Fibroblast of the aortic adventitia (primary cell): Measurements from ENCODE around the gene SYT3. TPM values are rescaled to one million over a fixed set of nuclear protein-coding genes. Genes with fewer than 3 reads are reported as not detected.
"Not testable (repeated sequence)": the region's sequence is repeated elsewhere in the genome, so short reads cannot be mapped to it uniquely, and the experiment has no call there.

ENCODE experiments used
- DNase-seq: peaks from one replicate; pipeline ENCODE4 v3.0.0-alpha.2; 2010; ENCODE audit warnings: low read depth
- H3K4me3 ChIP-seq: 2 replicates; pipeline ENCODE4 v1.5.1; 2011; ENCODE audit warnings: low read depth, mild to moderate bottlenecking, control low read depth, low read length, moderate library complexity
- CTCF ChIP-seq: IDR thresholded peaks from 2 replicates; pipeline ENCODE4 v1.5.1; 2011; ENCODE audit warnings: mild to moderate bottlenecking, low read length, control low read depth, inconsistent platforms; ENCODE audit not compliant: insufficient read depth
- total RNA-seq: library from RNA; depleted of rRNA; stranded (reverse); fragments of >200 nt; gene quantifications from 2 replicates; pipeline ENCODE4 v1.2.3, GENCODE V29; 2012; ENCODE audit warnings: low replicate concordance

SYT3 gene
- total RNA-seq, 1 donor = 0.09 TPM

DNA sequence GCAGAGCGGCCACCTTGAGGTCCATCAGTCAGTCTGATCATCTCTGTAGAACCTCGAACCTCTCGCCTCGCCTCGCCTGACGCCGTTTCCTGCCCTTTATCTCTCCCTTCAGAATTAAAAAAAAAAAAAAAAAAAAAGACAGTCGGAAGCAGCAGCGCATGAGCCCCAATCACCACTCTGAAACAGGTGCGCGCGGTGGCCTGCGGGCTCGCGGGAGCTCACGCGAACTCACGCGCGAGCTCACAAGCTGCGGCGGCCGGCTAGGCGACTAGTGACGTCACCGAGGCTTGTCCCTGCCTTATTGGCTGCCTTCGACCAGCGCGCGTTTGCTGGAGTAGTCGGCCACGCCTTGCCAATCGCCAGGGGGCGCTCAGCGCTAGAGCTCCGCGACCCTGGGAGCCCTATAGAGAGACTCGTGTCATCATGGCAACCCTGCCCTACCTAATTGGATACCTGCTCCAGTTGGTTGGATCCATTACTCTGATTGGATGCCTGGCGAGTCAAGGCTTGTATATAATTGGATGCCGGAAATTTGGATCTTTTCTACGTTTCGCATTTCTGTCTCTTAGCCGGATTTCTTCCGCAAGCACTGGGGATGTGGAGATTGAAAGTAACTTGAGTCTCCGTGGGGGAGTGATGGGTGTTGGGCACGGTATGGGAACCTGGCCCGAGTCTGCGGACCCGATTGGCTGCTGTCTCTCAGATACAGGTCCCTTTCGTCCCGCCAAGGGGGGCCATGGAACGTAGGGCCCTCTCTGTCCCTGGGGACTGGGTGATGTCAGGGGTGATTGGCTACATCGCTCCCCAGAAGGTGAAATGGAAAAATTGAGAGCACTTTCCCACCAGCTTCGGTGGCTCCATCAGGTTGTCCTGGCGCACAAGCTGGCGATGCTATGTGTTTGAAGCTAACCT lies 31.6 kb downstream of the SYT3 start:
- peak; percentile 24 for TF ChIP-seq CTCF
- DNase-seq = peak; percentile 33
- no peak overlapping the region for H3K4me3 ChIP-seq

GRCh38 chr19:50607388-50607787 lies 32.3 kb downstream of the SYT3 start:
- no peak overlapping the region for H3K4me3 ChIP-seq
- no peak for TF ChIP-seq CTCF
- DNase-seq = no peak

- H3K4me3 ChIP-seq, DNase-seq: not testable (repeated sequence)
Measured at GRCh38 chr19:50606059-50606836, 33.4 kb downstream of the SYT3 start.

DNA sequence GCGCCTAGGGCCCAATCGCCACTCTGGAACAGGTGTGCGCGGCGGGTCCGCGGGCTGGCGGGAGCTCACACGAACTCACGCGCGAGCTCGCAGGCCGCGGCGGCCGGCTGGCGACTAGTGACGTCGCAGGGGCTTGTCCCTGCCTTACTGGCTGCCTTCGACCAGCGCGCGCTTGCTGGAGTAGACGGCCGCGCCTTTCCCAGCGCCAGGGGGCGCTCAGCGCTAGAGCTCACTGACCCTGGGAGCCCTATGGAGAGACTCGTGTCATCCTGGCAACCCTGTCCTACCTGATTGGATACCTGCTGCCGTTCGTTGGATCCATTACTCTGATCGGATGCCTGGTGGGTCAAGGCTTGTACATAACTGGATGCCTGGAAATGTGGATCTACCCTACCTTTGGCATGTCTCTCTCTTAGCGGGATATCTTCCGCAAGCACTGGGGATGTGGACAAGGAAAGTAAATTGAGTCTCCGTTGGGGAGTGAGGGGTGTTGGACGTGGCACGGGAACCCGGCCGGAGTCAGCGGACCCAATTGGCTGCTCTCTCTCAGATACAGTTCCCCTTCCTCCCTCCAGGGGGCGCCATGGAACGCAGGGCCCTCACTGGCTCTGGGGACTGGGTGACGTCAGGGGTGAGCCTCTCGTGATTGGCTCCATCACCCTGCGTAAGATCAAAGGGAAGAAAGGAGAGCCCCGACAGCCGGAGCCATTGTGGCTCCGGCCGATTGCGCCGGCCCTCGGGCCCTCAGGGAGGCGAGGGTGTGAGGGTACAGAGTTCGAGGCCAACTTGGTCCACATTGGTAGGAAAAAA lies 35.2 kb downstream of the SYT3 start:
- H3K4me3 ChIP-seq, DNase-seq: not testable (repeated sequence)

- no peak for TF ChIP-seq CTCF
Measured at GRCh38 chr19:50602935-50603334, 36.7 kb downstream of the SYT3 start.

GRCh38 chr19:50602496-50602895 lies 37.2 kb downstream of the SYT3 start:
- DNase-seq = no peak
- no peak for TF ChIP-seq CTCF
- H3K4me3 ChIP-seq = no peak overlapping the region

More at GRCh38 chr19:50602935-50603334, 36.7 kb downstream of the SYT3 start:
- no peak for DNase-seq
- H3K4me3 ChIP-seq = no peak overlapping the region

DNA sequence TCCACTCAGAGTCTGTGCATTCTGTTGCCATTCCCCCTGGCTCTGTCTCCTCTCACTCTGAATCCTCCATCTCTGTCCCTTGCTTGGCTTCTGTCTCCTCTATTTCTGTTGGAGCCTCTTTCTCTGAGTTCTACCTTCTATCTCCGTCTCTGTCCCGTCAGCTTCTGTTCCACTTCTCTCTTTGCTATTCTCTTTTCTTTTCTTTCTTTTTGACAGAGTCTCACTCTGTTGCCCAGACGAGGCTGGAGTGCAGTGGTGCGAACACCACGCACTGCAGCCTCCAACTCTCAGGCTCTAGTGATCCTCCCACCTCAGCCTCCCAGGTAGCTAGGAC lies 37.6 kb downstream of the SYT3 start:
- no peak for TF ChIP-seq CTCF
- no peak overlapping the region for H3K4me3 ChIP-seq
- no peak for DNase-seq
